Measurements from ENCODE around the gene ARAP1. TPM values are rescaled to one million over a fixed set of nuclear protein-coding genes. Genes with fewer than 3 reads are reported as not detected.

The ARAP1 gene
- total and polyA plus RNA-seq, 8 donors = 21.5 to 73.5 (median 37.9) TPM

- DNase-seq (no peak), FAIRE-seq (no peak), ATAC-seq (no peak)
- WGBS, 2 donors = 82 to 96% methylated on average over 3 of the region's 3 CpGs
- TF ChIP-seq, protein P1, sequence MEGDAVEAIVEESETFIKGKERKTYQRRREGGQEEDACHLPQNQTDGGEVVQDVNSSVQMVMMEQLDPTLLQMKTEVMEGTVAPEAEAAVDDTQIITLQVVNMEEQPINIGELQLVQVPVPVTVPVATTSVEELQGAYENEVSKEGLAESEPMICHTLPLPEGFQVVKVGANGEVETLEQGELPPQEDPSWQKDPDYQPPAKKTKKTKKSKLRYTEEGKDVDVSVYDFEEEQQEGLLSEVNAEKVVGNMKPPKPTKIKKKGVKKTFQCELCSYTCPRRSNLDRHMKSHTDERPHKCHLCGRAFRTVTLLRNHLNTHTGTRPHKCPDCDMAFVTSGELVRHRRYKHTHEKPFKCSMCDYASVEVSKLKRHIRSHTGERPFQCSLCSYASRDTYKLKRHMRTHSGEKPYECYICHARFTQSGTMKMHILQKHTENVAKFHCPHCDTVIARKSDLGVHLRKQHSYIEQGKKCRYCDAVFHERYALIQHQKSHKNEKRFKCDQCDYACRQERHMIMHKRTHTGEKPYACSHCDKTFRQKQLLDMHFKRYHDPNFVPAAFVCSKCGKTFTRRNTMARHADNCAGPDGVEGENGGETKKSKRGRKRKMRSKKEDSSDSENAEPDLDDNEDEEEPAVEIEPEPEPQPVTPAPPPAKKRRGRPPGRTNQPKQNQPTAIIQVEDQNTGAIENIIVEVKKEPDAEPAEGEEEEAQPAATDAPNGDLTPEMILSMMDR (IDR thresholded peaks at IDR 0.05) = no peak
- H3K27me3 ChIP-seq = no peaks in the 10 kb centered on the region
- no peak overlapping the region for H3K27ac ChIP-seq
- no peak overlapping the region for H3K4me3 ChIP-seq
- no peaks in the 10 kb centered on the region for H3K9me3 ChIP-seq
- intact Hi-C loops (cut with DNase I) = no loop called here
- H3K36me3 ChIP-seq = no peaks in the 10 kb centered on the region
- peaks cover 4 to 9% (median 8%) of the 10 kb centered on the region in 3 donors for H3K4me1 ChIP-seq
Measured at GRCh38 chr11:72768581-72768980, 16.4 kb upstream of the ARAP1 start.

GRCh38 chr11:72767203-72768062 is 15.2 kb upstream of the ARAP1 start:
- Histone ChIP-seq H3K4me3 (no peak overlapping the region), H3K9me3 (no peaks in the 10 kb centered on the region), H3K4me1 (peaks cover 0 to 6% (median under 1%) of the 10 kb centered on the region in 3 donors), H3K36me3 (no peaks in the 10 kb centered on the region), H3K27me3 (no peaks in the 10 kb centered on the region), H3K27ac (no peak overlapping the region)
- intact Hi-C loops (cut with DNase I) = no loop called here
- ATAC-seq = no peak
- no peak for FAIRE-seq
- no peak for DNase-seq
- TF ChIP-seq, protein P1 (IDR thresholded peaks at IDR 0.05) = no peak
- 88 to 89% methylated on average over 4 of the region's 4 CpGs for WGBS, 2 donors

- H3K4me1 ChIP-seq = peaks cover 0 to 6% (median 0%) of the 10 kb centered on the region in 3 donors
- DNase-seq (no peak), ATAC-seq (peak in 1 of 4 donors; percentile 14), FAIRE-seq (no peak)
- H3K27me3 ChIP-seq = no peaks in the 10 kb centered on the region
- H3K4me3 ChIP-seq = no peak overlapping the region
- H3K9me3 ChIP-seq = no peaks in the 10 kb centered on the region
- WGBS, 2 donors = 63% methylated on average over 12 of the region's 12 CpGs
- TF ChIP-seq, protein P1 (IDR thresholded peaks at IDR 0.05) = no peak
- no peaks in the 10 kb centered on the region for H3K36me3 ChIP-seq
- intact Hi-C loops (cut with DNase I) = no loop called here
- H3K27ac ChIP-seq = no peak overlapping the region
Measured at GRCh38 chr11:72766152-72766902, 14.1 kb upstream of the ARAP1 start.

DNA sequence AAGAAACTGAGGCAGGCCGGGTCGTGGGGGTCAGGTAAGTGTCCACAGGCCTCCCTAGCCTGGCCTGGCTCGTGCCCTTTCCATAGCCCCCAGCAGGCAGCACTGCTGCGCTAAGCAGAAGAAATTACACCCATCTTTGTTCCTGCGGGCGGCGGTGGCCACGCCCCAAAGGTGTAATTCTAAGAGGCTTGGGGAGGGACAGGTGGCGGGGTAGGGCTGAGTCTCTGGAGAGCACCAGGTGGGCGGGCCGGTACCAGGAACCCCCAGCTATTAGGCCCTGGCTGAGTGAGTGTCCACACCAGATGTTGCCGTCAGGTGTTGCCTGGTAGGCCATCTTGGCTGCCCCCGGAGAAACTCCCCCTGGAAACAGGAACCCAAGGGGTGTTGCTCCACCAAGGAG is 12.3 kb upstream of the ARAP1 start:
- peaks cover 0 to 9% (median 0%) of the 10 kb centered on the region in 3 donors for H3K4me1 ChIP-seq
- DNase-seq = peak in 1 of 6 donors; percentile 37
- H3K36me3 ChIP-seq = no peaks in the 10 kb centered on the region
- no peaks in the 10 kb centered on the region for H3K27me3 ChIP-seq
- WGBS, 2 donors = 78 to 83% methylated on average over 12 to 13 of the region's 13 CpGs
- no peak overlapping the region for H3K27ac ChIP-seq
- ATAC-seq = peak; percentile 38 to 73 (median 61)
- no peak overlapping the region for H3K4me3 ChIP-seq
- no peak for FAIRE-seq
- no peaks in the 10 kb centered on the region for H3K9me3 ChIP-seq
- TF ChIP-seq, protein P1 (IDR thresholded peaks at IDR 0.05) = no peak
- intact Hi-C loops (cut with DNase I) = no loop called here

All from pancreas (tissue), 10 donors.